Measurements from ENCODE around the gene LIPC. TPM values are rescaled to one million over a fixed set of nuclear protein-coding genes. Genes with fewer than 3 reads are reported as not detected.

Gene LIPC
- total and polyA plus RNA-seq, 9 of the 15 experiments (the other 6 are each of a cell fraction or from before 2014, with no cell fraction given): 0.07 to 0.41 (median 0.11) TPM; not detected in 2

GRCh38 chr15:58521293-58521991 is 89.7 kb downstream of the LIPC start (continued):
- TF ChIP-seq ZNF407 (IDR thresholded peaks at IDR 0.05; ENCODE audit: low read depth) (no peak), ZC3H4 (CRISPR knock-in tag; IDR thresholded peaks at IDR 0.05; ENCODE audit: borderline replicate concordance) (no peak), PML (IDR thresholded peaks at IDR 0.05; ENCODE audit: low read length) (no peak), ZBTB40 (IDR thresholded peaks at IDR 0.05) (peak; percentile 65), ZBTB40 (CRISPR knock-in tag; IDR thresholded peaks at IDR 0.05) (no peak), ZKSCAN1 (IDR thresholded peaks at IDR 0.05; ENCODE audit: low read depth, low read length) (0 out of 2 replicates have a peak, but pooled peaks have one; percentile 41), NR2F6 (CRISPR knock-in tag; IDR thresholded peaks at IDR 0.05) (no peak), ZNF121 (CRISPR knock-in tag; conservative IDR thresholded peaks at IDR 0.05) (no peak)
